GM21447 (cell line): ENCODE measurements around the gene CFAP73.

Experiments
- ATAC-seq: cut with Tn5 transposase; IDR thresholded peaks from one replicate; pipeline ENCODE4 v1.9.1; 2021; ENCODE audit not compliant: unreplicated experiment

Gene CFAP73

DNA sequence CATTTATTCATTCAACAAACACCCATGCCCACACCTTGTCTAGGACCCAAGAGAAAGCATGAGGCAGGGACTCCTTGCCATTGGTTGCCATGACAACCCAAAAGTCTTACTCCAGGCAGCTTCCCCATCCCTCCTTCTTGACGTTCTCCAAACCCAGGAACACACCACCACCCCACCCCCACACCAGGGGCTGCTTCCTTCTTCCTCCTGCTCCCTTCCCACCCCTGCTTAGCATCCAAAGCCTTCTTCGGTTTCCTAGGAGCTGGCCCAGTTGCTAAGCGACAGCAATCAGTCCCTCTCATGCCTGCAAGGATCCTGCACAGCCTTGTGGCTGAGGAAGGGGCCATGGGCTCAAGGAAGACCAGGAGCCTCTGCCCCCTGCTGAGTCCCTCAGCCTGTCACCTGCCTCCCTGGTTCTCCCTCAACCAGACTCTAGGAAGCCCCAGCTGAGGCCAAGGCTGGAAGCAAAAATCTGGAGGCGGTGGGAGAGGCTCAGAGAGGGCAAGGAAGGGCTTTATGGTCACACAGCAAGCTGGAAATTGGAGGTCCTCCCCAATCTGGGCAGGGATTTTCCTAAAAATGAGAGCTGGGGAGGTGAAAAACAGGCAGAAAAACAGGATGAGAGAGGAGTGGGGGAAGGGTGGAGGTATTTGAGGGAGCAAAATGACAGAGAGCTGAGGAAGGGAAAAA is 29.4 kb upstream of the CFAP73 start:
- no peak for ATAC-seq

DNA sequence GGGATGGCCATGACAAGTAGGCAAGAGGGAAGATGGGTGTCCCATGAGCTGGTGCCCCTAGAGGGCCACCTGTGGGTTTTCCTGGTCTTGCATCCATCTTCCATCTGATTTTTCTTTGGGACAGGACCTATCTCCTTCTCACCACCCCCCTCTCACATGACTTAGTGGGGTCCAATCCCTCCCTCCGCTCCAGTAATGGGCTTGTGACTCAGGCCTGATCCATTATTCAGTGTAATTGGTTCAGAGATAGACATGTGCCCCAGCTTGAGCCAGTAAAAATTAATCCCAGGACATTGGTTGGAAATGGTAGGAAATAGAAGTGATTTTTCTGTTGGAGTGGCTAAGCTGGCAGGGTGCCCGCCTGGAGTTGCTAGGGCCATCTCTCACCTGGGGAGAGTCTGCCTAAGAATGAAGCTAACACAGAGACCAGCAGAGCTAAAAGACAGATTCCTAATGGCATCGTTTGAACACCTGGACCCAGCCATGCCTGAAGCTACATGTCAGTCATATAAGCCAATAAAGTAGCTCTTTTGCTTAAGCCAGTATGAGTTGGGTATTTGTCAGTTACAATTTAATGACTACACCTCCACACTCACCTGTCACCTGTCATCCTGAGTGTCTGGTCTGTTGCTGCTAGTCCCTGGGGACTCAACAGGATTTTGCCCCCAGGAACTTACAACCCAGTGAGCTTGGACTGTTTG is 28.7 kb upstream of the CFAP73 start:
- no peak for ATAC-seq

DNA sequence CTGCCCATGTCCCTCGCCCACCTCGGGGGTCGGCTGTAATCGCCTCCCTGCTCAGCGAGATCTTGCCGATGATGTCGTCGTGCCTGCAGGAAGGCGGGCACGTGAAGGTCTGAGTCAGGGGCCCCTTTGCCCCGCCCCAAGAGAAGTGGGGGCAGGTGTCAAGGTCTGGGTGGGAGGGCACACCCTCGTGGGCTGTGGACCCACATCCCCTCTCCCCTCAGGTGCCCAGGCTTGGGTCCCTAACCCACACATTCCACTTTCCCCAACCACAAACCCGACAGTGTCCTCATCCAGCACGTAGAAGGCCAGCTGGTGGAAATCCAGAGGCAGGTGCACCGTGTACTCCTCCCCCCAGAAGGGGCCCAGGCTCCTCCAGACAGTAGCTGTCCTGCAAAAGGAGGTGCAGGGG is 21.7 kb upstream of the CFAP73 start:
- ATAC-seq: no peak

DNA sequence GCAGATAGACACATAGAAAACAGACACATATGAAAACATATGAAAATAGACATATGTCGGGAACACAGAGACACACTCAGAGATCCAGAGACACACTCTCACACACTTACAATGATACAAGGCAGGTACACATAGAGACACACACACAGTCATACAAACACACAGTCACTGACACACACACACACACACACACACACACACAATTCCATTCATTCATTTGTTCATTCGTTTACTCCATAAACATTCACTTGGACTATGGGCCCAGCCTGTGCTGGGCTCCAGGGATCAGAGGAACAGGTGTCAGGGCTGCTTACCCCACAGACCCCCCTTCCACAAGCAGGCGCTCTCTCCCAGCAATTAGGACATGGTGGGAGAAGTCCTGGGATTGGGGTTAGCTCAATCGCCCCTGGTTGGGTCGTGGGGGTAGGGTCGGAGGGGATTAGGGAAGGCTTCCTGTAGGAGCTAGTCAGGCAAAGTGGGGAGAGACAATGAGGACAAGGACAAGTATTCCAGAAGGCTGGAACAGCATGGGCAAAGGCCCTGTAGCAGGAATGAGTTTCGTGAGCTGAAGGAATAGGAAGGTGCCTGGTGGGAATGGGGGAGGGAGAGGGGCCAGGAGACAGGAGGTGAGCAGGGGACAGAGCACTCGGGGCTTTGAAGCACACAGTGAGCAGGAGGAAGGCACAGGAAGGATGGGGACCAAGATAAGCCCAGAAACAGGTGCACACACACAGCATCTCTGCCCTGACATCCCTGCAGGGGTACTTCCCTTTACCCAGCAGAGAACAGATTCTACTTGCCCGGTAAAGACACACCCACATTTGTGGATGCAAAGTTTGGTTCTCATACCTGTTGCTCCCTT is 20.5 kb upstream of the CFAP73 start:
- ATAC-seq: no peak

DNA sequence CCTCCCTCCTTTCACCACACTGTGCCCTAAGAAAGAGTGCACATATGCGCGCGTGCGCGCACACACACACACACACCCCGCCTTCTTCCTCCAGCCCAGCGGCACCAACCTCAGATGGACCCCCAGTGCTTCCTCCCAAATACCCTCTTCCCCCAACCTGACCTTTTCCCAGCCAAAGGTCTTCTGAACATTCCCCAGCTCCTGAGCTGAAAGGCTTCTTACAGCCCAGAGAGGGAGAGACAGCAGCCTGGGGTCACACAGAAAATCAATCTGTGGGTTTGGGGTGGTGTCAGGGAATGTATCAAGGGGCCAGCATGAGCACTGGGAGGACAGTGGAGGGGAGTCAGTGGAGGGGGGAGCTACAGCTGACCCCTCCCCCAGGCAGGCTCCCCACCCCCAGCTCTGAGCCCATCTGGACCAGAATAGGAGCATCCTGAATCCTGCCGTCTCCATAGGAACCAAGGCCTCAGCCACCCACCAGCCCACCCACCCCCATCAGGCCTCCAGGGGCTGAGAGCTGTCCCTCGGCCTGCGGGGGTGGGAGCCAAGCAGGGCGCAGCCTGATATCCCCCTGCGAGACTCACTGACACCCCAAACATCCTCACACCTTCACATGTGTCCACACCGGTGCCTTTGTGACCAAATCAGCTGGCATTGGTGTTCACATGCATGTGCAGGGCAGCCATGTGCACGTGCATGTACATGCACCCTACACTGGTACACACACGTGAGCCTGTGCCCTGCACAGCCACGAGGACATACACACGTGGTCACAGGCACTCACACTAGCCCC is 19.7 kb upstream of the CFAP73 start:
- no peak for ATAC-seq

DNA sequence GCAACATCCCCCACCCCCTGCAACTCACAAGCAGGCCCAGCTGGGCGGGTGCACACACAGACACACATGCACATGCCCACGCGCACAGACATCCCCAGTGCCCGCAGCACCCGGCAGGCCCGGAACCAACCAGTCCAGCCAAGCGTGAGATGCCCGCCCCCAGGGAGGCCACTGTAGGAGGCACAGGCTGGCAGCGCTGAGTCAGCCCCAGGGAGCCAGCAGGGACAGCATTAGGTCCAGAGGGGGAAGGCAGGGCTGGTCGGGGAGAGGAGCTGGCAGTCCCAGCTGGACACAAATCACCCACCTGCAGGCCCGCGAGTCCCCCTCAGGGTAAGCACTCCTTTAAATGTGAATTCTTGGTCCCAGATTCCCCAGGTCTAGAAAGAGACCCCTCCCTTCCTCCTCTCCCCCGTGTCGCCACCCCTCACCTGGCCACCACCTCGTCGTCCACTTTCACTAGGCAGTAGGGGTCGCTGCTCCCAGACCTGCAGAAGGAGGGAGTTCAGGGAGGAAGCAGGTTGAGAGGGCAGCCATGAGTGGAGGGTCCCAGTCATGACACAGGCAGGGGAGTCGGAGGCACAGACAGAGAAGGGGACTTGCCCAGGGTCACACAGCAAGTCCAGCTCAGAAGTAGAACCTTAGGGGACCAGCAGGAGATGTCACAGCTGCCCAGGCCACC is 18.9 kb upstream of the CFAP73 start:
- ATAC-seq: no peak

DNA sequence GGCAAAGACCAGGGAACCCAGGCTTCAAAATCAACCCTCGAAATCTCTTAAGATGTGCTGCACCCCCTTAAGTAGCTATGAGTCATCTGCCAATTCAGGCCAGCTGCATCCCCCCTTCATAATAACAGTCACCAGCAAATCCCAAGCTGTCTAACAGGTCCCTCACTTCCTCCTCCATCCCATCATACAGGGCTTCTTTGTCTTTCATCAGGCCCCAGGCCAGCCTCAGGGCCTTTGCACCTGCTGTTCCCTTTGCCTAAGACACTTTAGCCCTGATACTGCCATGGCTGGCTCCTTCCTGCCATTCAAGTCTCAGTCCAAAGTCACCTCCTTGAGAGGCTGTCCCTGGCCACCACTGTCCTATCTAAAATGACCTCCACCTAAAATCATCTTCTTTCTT is 18.0 kb upstream of the CFAP73 start:
- no peak for ATAC-seq

DNA sequence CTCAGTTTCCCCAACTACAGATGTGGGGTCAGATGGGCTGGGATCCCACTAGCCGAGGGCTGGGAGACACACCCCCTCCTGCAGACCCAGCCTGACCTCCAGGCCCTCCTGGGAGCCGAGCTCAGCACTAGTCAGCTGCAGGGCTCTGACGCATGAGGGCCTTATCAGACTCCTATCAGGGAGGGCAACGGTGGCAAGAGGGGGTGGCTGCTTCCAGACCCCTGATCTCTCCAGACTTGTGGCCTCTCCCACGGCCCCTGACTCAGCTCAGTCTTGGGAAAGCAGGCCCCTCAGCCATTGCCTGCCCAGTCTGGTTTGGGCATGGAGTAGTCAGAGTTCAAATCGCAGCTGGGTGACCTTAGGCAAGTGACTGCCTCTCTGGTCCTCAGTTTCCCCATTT is 16.5 kb upstream of the CFAP73 start:
- ATAC-seq: no peak

DNA sequence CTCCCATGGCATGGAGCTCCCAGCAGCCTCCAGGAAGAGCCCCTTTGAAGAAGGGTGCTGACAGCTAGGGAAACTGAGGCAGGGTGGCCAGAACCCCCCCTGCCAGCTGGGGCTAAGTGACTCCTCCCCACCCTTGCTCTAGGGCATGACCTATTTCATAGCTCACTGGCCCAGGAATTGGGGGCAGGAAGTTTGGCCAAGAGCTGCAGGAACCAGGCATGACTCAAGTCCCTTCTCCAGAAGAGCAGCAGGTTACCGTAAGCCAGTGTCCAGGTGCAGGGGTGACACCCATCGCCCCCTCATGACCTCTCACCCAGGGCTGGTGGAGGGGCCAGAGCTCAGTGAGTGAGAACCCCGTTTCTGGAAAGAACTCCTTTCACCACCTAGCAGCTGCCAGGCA is 15.9 kb upstream of the CFAP73 start:
- ATAC-seq: no peak

DNA sequence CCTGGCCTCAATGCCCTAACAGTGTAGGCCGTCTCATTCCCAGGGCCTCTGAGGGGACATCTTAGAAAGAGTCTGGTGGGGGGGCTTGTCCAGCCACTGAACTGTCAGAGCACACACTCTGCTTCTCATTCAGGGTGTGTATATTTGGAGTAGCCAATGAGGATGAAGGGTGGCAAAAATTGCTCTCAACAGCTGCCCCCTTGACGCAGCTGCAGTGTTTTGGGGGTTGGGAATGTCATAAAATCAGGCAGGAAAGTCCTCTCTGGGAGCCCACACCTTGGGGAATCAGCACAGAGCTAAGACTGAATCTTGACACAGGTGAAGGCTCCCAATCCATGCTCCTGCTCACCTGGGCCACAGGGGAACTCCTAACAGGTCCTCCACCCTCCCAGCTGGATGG is 15.5 kb upstream of the CFAP73 start:
- ATAC-seq: no peak

DNA sequence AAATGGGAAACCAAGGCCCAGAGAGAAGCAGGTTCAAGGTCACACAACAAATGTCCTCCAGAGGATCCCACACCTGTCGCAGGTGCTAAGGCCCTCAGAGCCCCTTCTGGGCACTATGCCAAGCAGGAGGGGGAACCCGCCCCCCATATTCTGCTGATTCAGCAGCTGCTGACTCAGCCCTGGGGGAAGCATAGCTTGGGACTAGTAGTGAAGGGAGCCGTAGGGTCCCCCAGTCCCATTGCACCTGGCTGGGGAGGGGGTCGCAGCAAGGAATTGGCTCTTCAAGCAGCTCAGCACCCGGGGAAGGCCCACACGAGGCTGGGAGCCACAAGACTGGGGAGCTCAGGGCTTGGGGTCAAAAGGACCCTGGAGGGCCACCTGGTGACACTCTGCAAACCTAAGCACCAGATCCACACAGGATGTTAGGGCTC is 15.0 kb upstream of the CFAP73 start:
- no peak for ATAC-seq

DNA sequence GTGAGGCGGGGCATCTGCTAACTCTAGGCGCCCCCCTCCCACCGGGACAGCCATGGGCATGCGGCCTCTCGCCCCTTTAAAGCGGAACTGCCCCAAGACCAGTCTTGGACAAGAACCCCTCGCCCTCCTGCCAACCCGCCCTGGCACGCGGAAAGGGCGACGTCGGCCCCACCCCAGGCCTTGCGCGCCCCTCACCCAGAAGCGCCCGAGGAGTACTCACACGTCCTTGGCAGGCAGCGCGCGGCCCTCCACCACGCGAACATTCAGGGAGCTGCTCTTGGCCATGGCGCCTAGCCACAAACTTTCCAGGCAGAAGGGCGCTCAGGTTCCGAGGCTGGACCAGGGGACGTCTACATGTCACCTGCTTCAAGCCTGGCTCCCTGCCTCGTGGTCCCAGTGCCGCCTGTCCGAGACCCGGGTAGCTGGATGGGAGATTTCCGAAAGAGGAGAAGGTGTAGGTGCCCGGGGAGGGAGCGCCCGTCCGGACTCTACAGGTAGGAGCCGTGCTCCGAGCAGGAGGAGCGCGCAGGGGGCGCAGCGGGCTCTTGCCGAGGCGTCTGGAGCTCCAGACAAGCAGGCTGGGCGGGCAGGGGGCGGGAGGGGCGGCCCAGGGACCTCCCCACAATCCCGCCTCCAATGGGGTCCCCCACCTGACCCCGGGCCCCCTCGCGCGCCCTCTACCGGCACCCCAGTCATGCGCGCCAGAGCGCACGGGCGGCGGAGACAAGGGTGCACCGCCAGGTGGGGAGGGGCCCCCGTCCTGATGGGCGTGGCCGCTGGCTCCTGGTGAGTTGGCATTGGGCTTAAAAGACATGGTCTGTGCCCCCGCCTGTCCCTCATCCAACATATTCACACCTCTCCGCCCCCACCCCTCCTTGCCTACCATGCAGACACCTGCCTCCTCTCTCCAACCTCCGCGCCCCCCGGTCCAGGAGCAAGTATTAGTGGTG is 14.1 kb upstream of the CFAP73 start, which contains the start of gene RASAL1:
Gene RASAL1, minus strand, starts transcription at position 584 of the 950 bp plus-strand sequence. Its CDS starts 299 bp downstream, at position 285.
- ATAC-seq: no peak

DNA sequence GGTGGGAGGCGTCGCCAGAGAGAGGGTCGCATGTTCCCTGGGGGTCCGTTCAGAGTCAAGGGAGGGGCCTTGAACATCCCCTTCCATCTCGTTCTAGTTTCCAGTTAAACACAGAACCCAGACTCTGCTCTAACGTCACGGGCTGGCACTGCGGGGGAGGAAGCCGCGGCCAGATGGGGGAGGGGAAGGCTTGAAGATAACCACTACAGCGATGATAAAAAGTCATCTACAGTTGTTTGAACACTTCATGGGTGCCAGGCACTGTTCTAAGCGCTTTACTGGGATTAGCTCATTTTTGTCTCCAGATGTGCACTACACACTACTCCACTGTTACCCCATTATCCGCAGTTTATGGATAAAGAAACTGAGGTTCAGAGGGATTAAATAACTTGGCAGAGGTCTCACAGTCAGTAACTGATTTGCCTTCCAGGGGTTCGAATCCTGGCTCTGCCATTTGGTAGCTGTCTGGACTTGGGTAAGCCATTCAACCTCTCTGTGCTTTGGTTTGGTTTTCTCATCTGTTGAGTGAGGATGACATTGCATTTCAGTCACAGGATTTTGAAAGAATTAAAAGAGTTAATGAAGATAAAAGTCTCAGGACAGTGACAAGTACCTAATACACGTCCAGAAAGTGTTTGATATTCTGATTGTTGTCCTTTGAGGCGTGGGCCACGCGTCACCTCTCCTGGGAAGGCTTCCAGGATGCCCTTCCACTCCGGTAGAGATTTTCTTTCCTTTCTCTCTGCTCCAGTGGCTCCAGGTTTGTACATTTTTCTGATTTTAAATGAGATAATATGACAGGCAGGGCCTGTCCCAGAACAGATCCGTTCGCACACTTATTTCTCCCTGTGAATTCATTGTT is 13.2 kb upstream of the CFAP73 start:
- ATAC-seq: no peak

DNA sequence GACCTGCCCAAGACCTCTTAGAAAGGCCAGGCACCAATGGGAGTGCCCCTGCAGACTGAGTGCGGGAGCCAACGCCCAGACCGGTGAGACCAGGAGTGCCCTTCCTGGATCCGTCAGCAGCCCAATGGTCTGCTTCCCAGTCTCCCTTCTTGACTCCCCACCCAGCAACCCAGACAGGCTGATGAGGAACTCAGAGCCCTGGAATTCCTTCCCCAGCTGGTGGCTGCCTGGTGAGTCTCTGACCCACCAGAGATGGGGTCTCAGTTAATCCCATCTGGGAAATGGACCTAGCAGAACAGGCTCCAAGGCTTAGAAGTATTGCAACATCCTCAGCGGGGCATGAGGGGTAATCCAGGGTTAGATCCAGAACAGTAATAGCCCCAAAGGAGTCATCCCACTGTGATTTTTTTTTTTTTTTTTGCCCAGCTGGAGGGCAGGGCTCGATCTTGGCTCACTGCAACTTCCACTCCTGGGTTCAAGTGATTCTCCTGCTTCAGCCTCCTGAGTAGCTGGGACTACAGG is 12.5 kb upstream of the CFAP73 start:
- no peak for ATAC-seq

DNA sequence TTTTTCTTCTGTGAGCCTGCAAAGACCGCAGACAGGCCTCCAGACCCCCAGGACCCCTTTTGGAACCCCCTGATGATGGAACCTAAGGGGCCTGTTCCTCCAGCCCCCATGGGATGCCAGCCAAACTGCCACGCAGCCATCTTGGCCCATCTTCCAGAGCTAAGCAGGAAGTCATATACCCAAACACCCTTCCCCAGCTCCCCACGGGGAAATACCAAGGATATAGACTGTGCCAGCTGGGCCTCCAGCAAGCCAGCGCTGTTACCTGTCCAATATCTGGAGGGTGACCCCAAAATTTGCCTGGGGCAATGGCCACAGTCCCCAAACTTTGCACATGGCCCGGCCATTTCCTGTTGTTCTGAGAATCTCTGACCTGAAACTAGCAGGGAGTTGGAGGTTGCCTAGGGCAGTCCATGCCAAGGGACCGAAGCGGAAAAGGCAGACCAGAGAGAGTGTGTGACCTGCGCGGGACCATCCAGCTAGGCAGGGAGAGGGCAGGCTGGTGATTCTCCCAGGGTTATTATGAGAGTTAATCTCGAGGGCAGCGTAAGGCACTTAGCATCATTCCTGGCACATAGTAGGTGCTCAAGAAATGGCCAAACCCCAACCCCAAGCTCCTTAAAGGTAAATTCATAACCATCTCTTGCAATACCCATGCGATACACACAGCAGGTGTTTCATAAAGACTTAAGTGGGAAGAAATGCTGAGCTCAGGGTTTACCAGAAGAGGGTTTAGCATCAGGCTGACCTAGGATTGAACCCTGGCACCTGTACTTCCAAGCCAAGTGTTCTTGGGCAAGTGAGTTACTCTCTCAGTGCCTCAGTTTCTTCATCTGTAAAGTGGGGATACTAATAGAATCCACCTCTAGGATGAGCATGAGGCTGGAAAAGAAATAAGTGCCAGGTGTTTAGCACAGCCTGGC is 11.4 kb upstream of the CFAP73 start:
- no peak for ATAC-seq

DNA sequence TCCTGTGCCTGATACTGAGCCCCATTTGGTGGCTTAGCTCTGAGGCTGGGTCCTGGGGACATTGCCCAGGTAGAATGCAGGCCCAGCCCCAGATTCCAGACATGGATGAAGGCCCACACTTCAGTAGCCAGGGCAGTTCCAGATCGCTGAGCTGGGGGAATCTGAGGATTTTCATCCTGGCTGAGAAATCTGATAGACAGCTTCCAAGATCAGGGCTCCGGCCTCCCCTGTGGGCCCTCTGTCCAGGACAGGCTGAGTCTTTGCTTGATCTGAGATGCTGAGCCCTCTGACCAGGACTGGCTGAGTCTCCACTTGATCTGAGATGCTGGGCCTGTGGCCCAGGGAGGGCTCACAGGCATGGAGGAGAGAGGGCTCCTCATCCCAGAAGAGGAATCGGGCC is 10.7 kb upstream of the CFAP73 start:
- no peak for ATAC-seq

DNA sequence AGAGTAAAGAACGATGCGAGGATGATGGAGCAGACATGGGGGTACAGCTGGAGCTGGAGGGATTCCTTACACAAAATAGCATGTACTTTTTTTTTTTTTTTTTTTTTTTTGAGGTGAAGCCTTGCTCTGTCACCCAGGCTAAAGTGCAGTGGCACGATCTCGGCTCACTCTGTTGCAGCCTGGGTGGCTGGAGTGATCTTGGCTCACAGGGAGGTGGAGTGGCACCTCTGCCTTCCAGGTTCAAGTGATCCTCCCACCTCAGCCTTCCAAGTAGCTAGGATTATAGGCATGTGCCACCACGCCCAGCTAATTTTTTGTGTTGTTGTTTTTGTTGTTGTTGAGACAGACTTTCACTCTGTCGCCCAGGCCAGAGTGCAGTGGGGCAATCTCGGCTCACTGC is 8.8 kb upstream of the CFAP73 start:
- no peak for ATAC-seq
